ENCODE results near the gene KRT5.

The KRT5 gene

GRCh38 chr12:52498946-52499345, 21.2 kb downstream of the KRT5 start:
- no peak for TF ChIP-seq CTCF (conservative IDR thresholded peaks at IDR 0.05)
- no peak for TF ChIP-seq ZFX (IDR thresholded peaks at IDR 0.05)

GRCh38 chr12:52497975-52498374, 22.2 kb downstream of the KRT5 start:
- H3K27ac ChIP-seq, result no peak overlapping the region
- TF ChIP-seq ZFX (IDR thresholded peaks at IDR 0.05), result no peak
- no peak for TF ChIP-seq CTCF (conservative IDR thresholded peaks at IDR 0.05)

More at GRCh38 chr12:52498946-52499345, 21.2 kb downstream of the KRT5 start:
- H3K27ac ChIP-seq, result no peak overlapping the region

GRCh38 chr12:52496590-52497071, 23.6 kb downstream of the KRT5 start:
- H3K27ac ChIP-seq, result no peak overlapping the region
- TF ChIP-seq ZFX (IDR thresholded peaks at IDR 0.05), result no peak
- no peak for TF ChIP-seq CTCF (conservative IDR thresholded peaks at IDR 0.05)

- no peak overlapping the region for H3K27ac ChIP-seq
- TF ChIP-seq ZFX (IDR thresholded peaks at IDR 0.05) (no peak), CTCF (conservative IDR thresholded peaks at IDR 0.05) (no peak)
These were observed 24.1 kb downstream of the KRT5 start for GRCh38 chr12:52496054-52496453.

GRCh38 chr12:52495389-52495788, 24.8 kb downstream of the KRT5 start:
- H3K27ac ChIP-seq, result no peak overlapping the region
- TF ChIP-seq ZFX (IDR thresholded peaks at IDR 0.05) (no peak), CTCF (conservative IDR thresholded peaks at IDR 0.05) (no peak)

GRCh38 chr12:52494518-52494917, 25.7 kb downstream of the KRT5 start:
- TF ChIP-seq ZFX (IDR thresholded peaks at IDR 0.05), result no peak
- TF ChIP-seq CTCF (conservative IDR thresholded peaks at IDR 0.05), result no peak
- no peak overlapping the region for H3K27ac ChIP-seq

GRCh38 chr12:52494100-52494499, 26.1 kb downstream of the KRT5 start:
- no peak overlapping the region for H3K27ac ChIP-seq
- TF ChIP-seq ZFX (IDR thresholded peaks at IDR 0.05), result no peak
- no peak for TF ChIP-seq CTCF (conservative IDR thresholded peaks at IDR 0.05)
